Embryonic facial prominence (tissue), 1 donor: ENCODE results near the gene ZMAT3.

Experiments used
- DNase-seq: peaks from one replicate; pipeline ENCODE4 v3.0.0-alpha.2; 2016; ENCODE audit errors: extremely low spot score

ZMAT3 gene

DNA sequence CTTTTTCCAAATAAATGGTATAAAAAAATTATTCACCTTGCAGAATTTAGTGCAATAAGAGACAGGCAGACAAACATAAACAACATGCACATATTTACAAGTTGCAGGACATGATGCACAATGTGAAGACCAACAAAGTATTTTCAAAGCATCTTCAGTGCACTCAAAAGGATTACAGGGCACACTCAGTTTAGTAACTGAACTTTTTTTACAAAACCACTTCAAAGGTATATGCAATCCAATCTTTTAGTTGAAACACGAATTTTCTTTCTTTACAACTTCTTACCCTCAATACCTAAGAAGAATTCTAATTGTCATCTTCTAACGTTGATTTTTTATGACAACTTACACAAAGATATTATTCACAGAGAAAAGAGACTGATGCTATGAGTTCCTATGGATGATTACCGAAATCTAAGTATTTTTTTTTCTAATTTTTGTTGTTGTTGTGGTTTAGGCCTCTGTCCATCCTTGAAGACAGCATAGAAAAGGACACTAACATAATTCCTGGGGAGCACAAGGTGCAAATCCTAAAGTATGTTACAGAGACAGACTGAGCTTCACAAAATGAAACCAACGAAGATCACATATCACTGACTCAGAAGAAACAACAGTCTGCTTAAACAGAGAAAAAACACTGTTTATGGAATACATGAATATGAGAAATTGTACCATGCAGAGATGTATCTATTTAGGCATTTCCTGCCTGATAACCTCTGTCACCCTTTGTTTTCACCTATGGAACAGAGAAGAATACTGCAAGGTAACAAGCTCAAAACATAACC is 50.3 kb downstream of the ZMAT3 start:
- no peak for DNase-seq

DNA sequence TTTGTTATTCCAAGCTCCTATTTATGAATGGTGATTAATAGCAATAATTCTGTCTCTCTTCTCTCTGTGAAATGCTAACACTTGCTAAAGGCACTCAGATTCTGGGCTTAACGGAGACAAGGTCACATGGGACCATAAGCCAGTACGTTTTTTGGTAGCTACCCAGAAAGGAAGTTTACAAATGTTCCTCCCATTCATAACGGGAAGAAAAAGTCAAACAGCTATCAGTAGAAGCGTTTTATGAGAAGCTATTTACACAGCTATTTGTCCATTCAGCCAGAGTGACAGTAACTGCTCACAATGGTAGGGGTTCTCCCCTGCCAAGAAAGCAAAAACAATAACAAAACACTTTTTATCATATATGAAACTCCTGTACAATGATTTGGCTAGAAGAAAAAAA is 51.5 kb downstream of the ZMAT3 start:
- DNase-seq: no peak

DNA sequence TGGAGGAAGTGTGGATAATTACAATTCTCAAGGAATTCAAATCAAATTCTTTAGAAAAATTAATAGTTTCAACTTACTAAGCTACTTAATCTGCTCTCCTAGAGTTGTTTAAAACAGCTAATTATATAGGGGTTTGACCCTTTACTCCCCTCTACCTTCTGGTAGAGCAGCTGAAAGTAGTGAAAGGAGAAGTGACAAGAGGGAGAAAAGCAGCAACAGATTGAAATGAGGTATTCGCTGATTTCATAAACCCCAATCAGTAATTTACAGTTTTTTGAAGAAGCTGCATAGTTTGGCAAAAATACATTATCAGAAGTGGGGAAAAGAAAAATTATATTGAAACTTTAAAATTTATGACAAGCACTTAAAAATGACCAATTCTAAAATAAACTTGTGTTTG is 52.8 kb downstream of the ZMAT3 start:
- no peak for DNase-seq

DNA sequence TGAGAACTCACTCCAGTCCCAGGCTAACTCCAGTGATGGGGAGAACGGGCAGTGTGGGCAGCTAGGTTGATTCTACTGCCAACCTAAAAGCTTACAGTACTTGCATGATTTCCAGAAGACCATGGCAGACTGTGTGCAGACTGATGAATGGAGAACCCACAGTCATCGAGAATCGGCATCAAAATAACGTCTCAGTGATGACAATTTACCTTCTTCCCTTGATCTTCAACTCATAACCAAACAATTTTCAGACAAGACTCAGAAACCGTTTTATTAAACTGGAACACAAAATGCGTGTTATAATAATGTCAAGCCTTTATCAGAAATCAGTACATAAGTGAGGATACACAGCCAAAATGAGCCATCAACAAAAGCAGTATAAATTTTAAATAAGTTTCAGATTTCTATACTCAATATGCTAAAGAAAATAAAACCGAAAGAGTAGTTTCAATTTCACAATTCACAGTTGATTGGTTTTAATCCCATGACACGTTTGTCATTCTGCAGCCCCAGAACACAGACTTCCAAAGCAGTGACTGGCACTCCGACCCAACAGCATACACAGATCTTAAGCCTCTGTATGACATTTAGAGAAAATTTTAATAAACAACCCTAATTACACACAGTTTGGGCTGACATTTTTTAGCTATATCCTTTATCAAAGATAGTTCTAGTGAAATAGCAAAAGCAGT is 54.5 kb downstream of the ZMAT3 start:
- no peak for DNase-seq

DNA sequence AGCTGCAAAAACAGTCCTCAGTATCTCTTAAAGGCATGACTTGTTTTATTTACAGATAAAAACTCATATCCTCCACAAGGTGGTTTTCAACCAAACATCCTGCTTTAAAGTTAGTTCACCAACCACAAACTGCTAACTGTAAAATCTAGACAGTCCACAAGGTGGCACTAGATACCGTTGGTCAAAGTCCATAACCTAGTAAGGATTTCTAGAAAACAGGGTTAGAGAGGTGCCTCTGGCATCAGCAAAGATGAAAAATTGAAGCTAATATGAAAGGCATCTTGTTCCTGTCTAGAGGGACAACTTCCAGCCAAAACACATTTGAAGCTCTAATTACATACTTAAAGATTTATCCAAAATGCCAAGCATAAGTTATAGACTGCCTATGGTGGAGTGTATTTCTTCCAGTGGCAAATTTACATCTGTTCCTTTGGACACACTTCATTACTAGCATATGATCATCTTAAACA is 56.0 kb downstream of the ZMAT3 start:
- DNase-seq: peak; percentile 55

GRCh38 chr3:179005706-179006105 is 65.9 kb downstream of the ZMAT3 start:
- no peak for DNase-seq

GRCh38 chr3:179005213-179005612 is 66.4 kb downstream of the ZMAT3 start:
- DNase-seq: no peak

DNA sequence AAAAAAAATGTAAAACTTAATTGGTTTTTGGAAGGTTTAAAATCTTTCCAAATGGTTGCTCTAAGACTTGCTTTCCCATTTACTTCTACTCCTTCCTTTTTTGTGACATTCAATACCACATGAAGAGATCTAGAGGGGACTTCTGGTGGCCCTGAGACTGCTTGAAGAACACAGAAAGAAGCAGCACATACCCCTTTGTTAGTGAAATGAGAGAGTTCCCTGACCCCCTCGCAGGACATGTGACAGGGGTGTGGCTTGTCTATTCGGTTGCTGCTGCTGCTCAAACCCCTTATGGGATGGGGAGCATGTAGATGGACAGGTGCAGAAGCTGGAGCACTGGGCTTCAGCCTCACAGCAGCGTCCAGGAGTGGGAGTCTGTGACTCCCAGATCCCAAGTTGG is 71.0 kb downstream of the ZMAT3 start:
- DNase-seq: no peak

- no peak for DNase-seq
Observed at GRCh38 chr3:179000144-179000543, 71.5 kb downstream of the ZMAT3 start.

DNA sequence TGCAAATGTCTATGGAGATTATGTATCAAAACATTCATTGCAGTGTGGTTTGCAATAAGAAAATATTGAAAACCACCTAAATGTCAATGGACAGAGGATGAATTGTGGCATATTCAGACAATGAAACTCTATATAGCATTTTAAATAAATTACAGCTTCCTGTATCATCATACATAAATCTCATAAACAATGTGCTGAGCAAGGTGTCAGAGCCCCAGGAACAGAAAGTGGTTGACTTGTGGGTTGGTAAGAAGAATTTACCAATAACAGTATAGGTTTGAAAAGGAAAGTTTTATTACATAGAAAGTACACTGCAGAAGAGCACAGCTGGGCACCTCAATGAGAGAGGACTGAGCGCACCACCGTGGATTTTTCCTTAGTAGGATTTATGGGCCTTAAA is 75.2 kb downstream of the ZMAT3 start:
- no peak for DNase-seq

GRCh38 chr3:178990293-178990692 is 81.3 kb downstream of the ZMAT3 start:
- no peak for DNase-seq

DNA sequence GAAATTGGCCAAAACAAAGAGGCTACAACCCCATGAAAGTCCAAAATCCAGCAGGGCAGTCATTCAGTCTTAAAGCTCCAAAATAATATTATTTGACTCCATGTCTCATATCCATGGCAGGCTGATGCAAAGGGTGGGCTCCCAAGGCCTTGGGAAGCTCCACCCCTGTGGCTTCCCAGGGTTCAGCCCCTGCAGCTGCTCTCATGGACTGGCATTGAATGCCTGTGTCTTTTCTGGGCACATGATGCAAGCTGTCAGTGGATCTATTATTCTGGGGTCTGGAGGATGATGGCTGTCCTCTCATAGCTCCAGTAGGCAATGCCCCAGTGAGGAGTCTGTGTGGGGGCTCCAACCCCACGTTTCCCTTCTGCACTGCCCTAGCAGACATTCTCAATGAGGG is 81.8 kb downstream of the ZMAT3 start:
- DNase-seq: no peak

GRCh38 chr3:178987745-178988144 is 83.9 kb downstream of the ZMAT3 start:
- DNase-seq: no peak

GRCh38 chr3:178986456-178986855 is 85.2 kb downstream of the ZMAT3 start:
- DNase-seq: no peak

DNA sequence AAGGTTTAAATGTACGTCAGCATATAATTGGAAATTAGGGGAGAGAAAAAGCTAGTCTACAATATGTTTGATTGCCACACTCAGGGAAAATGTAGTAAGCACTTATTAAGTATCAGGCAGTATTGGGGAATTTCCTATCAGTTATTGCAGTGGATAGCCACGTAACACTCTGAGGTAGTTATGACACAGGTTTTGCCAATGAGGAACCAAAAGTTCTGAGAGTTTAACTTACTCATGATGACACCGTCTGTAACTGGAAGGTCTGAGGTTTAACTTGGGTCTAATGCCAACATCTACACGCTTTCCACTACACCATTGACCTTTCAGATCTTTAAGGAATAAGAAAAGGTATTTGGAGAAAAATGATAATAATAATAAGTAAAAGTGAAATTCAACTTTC is 89.5 kb downstream of the ZMAT3 start:
- DNase-seq: no peak

DNA sequence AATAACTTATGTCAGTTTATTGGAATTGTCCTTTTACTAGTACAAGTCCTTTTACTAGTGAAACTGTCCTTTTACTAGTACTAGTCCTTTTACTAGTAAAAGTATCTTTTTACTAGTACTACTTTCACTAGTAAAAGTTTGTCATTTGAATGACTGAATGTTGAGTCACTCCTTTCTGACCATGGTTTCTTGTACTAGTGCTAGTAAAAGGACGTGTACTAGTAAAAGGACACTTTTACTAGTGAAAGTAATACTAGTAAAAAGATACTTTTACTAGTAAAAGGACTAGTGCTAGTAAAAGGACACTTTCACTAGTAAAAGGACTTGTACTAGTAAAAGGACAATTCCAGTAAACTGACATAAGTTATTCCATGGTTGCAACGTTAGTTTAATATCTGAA is 96.3 kb downstream of the ZMAT3 start:
- DNase-seq: no peak

GRCh38 chr3:178971614-178972013 is 100.0 kb downstream of the ZMAT3 start:
- DNase-seq: no peak

DNA sequence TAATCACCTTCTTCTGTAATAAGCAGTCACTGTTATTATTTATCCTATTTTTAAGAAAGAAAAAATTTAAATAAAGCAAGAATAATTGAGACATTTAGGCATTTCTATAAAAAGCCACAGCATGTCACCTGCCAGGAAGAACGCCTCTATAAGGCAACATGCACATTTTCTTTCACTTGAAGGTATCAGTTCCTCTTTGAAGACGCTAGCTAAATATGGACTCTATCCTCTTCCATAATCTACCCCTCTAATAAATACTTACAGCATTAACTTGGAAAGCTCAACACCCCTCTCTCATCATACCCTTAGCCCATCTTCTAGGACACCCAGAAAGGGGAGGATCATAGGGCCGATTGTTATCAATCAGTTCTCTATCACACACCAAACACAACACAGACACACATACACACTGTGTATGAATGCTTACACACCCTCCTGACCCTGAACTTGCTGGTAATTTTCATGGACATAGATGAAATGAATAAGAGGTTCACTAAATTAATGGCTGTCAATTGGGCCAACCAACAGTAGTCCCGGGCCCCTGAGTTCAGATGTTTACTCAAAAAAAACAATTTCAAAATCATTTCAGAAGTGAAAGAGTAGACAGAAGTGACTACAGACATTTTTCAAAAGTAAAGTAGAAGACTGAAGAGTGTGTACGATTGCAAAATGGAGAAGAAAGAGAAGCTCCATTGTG is 102.5 kb downstream of the ZMAT3 start:
- no peak for DNase-seq
